Sciatic nerve (tissue), 1 donor: ENCODE measurements around the gene PNPLA6. TPM values are rescaled to one million over a fixed set of nuclear protein-coding genes. Genes with fewer than 3 reads are reported as not detected.

Source experiments
- total RNA-seq: library from RNA; stranded (reverse); fragmentation: NEBNext Ultra II Directional; extraction: Animal tissue kit (Norgen Biotek cat#: 25700); gene quantifications from one replicate; pipeline ENCODE4 v1.2.1, GENCODE V29; 2021
- donor health status: DM: no; HTN: no; CAD: no.

Gene PNPLA6
- total RNA-seq, 1 donor from 2014 or later: 133 TPM

Other genes starting within 250 kb of the PNPLA6 start
- gene INSR, start 241.3 kb upstream of the PNPLA6 start, total RNA-seq: 62.6 TPM
- 25.7 TPM for gene ARHGEF18, start 186.8 kb upstream of the PNPLA6 start, total RNA-seq
- 4.7 TPM for gene PEX11G, start 46.7 kb upstream of the PNPLA6 start, total RNA-seq
- 47.6 TPM for gene ZNF358, start 19.6 kb upstream of the PNPLA6 start, total RNA-seq
- gene MCOLN1, start 13.1 kb upstream of the PNPLA6 start, total RNA-seq: 35.3 TPM
- gene CAMSAP3, start 60.1 kb downstream of the PNPLA6 start, total RNA-seq: not detected
- 34.0 TPM for gene XAB2, start 93.8 kb downstream of the PNPLA6 start, total RNA-seq
- 95.1 TPM for gene PET100, start 94.1 kb downstream of the PNPLA6 start, total RNA-seq
- not detected for gene PCP2, start 98.0 kb downstream of the PNPLA6 start, total RNA-seq
- 30.1 TPM for gene STXBP2, start 101.4 kb downstream of the PNPLA6 start, total RNA-seq
- 1.1 TPM for gene RETN, start 133.3 kb downstream of the PNPLA6 start, total RNA-seq
- gene MCEMP1, start 141.4 kb downstream of the PNPLA6 start, total RNA-seq: 2.6 TPM
- 58.0 TPM for gene TRAPPC5, start 145.1 kb downstream of the PNPLA6 start, total RNA-seq
- gene FCER2, start 166.4 kb downstream of the PNPLA6 start, total RNA-seq: 3.7 TPM
- gene CLEC4G, start 196.4 kb downstream of the PNPLA6 start, total RNA-seq: 2.8 TPM
- gene CD209, start 211.8 kb downstream of the PNPLA6 start, total RNA-seq: 20.1 TPM
- gene CLEC4M, start 227.5 kb downstream of the PNPLA6 start, total RNA-seq: not detected